D721Med (cell line): Measurements from ENCODE around the gene CAGE1.
A peak's percentile ranks its signal among the peaks of the same experiment; 100 is the strongest.
"Not testable (repeated sequence)": the region's sequence is repeated elsewhere in the genome, so short reads cannot be mapped to it uniquely, and the experiment has no call there.

Source experiments
- DNase-seq: peaks from one replicate; pipeline ENCODE4 v3.0.0; 2011; ENCODE audit warnings: low spot score; ENCODE audit not compliant: insufficient read length
- FAIRE-seq: peaks from 2 replicates; lab custom pipeline; 2011; peaks lifted over from hg19 to GRCh38; lab: Jason Lieb, UNC
- TF ChIP-seq, protein P1 (sequence below): IDR thresholded peaks from 2 replicates; pipeline ENCODE4 v1.5.1; 2012; ENCODE audit warnings: mild to moderate bottlenecking, control low read depth; ENCODE audit not compliant: insufficient read depth; ENCODE audit errors: missing control alignments

Gene CAGE1

GRCh38 chr6:7339007-7339732 lies 50.4 kb downstream of the CAGE1 start:
- TF ChIP-seq, protein P1, sequence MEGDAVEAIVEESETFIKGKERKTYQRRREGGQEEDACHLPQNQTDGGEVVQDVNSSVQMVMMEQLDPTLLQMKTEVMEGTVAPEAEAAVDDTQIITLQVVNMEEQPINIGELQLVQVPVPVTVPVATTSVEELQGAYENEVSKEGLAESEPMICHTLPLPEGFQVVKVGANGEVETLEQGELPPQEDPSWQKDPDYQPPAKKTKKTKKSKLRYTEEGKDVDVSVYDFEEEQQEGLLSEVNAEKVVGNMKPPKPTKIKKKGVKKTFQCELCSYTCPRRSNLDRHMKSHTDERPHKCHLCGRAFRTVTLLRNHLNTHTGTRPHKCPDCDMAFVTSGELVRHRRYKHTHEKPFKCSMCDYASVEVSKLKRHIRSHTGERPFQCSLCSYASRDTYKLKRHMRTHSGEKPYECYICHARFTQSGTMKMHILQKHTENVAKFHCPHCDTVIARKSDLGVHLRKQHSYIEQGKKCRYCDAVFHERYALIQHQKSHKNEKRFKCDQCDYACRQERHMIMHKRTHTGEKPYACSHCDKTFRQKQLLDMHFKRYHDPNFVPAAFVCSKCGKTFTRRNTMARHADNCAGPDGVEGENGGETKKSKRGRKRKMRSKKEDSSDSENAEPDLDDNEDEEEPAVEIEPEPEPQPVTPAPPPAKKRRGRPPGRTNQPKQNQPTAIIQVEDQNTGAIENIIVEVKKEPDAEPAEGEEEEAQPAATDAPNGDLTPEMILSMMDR = peak; percentile 49
- FAIRE-seq, DNase-seq: not testable (repeated sequence)

DNA sequence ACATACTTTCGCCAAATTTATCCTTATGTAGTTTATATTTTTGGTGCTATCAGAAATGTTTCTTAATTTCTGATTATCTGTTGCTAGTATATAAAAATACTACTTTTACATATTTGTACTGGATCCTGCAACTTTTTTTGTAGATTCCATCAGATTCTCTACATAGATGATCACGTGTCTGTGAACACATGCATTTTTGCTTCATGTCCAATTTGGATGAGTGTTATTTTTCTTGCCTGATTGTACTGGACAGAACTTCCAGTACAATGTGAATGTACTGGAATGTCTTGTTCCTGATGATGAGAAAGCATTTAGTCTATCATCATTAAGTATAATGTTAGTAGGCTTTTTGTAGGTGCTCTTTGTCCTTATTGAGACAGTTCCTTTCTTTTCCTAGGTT lies 51.5 kb downstream of the CAGE1 start:
- DNase-seq = no peak
- TF ChIP-seq, protein P1 = no peak
- FAIRE-seq = no peak

GRCh38 chr6:7335519-7335918 lies 54.0 kb downstream of the CAGE1 start:
- DNase-seq (no peak), FAIRE-seq (no peak)
- TF ChIP-seq, protein P1 = no peak

GRCh38 chr6:7334685-7335084 lies 54.9 kb downstream of the CAGE1 start:
- TF ChIP-seq, protein P1 = no peak
- FAIRE-seq (no peak), DNase-seq (no peak)

- FAIRE-seq = no peak
- TF ChIP-seq, protein P1 = no peak
- DNase-seq = no peak
Measured at GRCh38 chr6:7332090-7332745, 57.3 kb downstream of the CAGE1 start.

GRCh38 chr6:7331452-7331851 lies 58.1 kb downstream of the CAGE1 start:
- DNase-seq = no peak

More at GRCh38 chr6:7331452-7331851, 58.1 kb downstream of the CAGE1 start:
- TF ChIP-seq, protein P1 = no peak
- FAIRE-seq = no peak
